Choroid plexus epithelial cell (primary cell): ENCODE measurements around the gene NDUFB1.

Source experiments
- DNase-seq: peaks from one replicate; pipeline ENCODE4 v3.0.0-alpha.2; 2010; ENCODE audit warnings: low read depth
- H3K4me3 ChIP-seq: 2 replicates; pipeline ENCODE4 v1.5.1; 2011; ENCODE audit warnings: low read depth, mild to moderate bottlenecking, control low read depth, low read length, moderate library complexity
- TF ChIP-seq, protein P1 (sequence below): conservative IDR thresholded peaks from 2 replicates; pipeline ENCODE4 v1.5.1; 2011; ENCODE audit warnings: low read depth, mild to moderate bottlenecking, control low read depth, inconsistent platforms, low read length, moderate library complexity

NDUFB1 gene

DNA sequence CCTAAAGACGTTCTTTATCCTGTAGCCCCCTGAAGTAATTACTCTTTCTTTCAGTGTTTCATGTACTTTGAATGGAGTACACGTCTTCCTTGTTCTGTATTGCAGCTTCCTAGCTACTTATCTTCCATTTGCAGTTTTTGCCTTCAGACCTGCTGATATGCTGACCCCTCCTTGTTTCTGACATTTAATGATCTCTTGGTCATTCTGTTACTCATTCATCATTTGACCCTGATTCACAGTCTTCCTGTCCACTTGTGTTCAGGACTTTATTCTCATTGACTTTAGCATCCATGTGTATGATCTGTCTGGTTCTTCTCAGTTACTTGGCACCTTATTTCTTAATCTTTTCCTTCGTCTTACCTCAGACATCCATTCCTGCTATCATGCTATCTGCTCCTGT is 22.5 kb upstream of the NDUFB1 start:
- TF ChIP-seq, protein P1, sequence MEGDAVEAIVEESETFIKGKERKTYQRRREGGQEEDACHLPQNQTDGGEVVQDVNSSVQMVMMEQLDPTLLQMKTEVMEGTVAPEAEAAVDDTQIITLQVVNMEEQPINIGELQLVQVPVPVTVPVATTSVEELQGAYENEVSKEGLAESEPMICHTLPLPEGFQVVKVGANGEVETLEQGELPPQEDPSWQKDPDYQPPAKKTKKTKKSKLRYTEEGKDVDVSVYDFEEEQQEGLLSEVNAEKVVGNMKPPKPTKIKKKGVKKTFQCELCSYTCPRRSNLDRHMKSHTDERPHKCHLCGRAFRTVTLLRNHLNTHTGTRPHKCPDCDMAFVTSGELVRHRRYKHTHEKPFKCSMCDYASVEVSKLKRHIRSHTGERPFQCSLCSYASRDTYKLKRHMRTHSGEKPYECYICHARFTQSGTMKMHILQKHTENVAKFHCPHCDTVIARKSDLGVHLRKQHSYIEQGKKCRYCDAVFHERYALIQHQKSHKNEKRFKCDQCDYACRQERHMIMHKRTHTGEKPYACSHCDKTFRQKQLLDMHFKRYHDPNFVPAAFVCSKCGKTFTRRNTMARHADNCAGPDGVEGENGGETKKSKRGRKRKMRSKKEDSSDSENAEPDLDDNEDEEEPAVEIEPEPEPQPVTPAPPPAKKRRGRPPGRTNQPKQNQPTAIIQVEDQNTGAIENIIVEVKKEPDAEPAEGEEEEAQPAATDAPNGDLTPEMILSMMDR: no peak
- no peak overlapping the region for H3K4me3 ChIP-seq
- peak; percentile 3 for DNase-seq

DNA sequence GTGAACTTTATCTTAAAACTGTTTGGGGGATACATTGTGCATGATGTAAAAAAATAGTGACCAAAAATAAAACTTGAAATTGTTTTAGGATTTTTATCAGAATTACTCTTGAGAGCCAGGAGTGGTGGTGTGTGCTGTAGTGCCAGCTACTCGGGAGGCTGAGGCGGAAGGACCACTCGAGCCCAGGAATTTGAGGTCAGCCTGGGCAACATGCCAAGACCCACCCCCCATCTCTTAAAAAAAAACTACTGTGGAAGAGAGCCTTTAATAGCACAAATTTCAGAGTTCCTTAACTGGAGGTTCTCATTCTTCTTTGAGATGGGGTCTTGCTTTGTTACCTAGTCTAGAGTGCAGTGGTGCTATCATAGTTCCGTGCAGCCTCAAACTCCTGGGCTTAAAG is 21.8 kb upstream of the NDUFB1 start:
- peak; percentile 16 for DNase-seq
- TF ChIP-seq, protein P1: no peak

DNA sequence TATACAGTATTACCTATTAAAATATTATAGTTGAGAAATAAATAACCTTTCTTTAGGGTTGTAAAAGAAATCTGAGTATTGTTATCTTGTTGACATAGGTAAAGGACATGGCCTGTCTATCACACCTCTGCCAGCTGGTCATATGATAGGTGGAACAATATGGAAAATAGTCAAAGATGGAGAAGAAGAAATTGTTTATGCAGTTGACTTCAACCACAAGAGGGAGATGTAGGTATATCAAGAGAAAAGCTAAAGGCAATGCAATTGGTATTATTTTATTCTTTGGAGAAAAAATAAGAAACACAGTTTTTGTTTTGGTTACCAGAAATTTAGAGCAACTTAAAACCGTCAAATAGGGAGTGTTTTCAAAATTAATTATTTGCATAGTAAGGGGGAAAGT is 13.8 kb upstream of the NDUFB1 start:
- DNase-seq: peak; percentile 77
- TF ChIP-seq, protein P1: peak; percentile 68
- H3K4me3 ChIP-seq: no peak overlapping the region

More for the DNA sequence above, 21.8 kb upstream of the NDUFB1 start:
- no peak overlapping the region for H3K4me3 ChIP-seq

DNA sequence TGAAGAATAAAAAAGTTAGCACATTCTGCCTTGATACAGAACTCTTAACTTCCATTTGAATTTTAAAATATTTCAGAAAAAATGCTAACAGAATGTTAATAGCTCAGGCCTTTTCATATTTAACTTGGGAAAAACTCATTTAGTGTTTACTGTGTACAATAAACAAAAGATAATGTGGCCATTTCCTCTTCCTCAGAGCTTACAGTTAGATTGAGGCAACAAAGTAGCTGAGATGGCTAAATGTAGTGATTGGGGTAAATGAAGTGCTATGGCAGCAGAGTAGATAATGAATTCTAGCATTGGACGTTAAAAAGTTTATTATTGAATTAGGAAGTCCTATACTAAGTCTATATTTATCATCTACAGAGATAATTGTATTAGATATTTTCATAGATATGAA is 12.9 kb upstream of the NDUFB1 start:
- DNase-seq: no peak
- TF ChIP-seq, protein P1: no peak
- no peak overlapping the region for H3K4me3 ChIP-seq

DNA sequence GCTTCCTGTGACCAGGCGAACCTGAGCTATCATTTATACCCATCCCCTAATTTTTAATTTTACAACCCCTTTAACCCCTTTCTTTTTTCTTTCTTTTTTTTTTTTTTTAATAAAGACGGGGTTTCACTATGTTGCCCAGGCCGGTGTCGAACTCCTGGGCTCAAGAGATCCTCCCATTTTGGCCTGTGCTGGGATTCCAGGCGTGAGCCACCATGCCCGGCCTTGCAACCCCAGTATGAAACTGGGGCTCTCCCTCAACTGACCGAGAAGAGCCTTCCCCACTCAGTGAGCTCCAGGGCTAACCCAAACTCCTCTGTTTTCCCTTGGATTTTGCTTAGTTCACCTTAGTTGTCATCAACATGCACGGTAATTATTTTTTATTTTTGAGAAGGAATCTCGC is 1.3 kb upstream of the NDUFB1 start:
- TF ChIP-seq, protein P1: no peak
- DNase-seq: peak; percentile 12
- H3K4me3 ChIP-seq: peak overlapping the region; percentile 98

DNA sequence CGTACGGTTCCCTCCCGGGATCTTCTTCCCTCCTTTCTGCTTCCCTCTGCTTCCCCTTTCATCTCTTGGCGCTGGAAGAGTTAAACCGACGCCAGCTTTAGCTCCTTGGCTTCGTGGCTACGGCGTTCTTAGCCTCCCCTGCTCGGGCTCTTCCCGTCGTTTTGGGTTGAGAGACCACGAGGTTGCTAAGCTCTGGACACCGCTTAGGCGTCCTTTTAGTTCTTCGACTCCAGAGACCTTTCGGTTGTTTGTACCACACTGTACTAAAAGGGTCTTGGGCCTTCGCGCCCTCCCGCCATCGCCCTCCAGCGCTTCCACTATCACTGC is 808 bp upstream of the NDUFB1 start:
- H3K4me3 ChIP-seq: peak overlapping the region; percentile 98
- peak; percentile 50 for DNase-seq

DNA sequence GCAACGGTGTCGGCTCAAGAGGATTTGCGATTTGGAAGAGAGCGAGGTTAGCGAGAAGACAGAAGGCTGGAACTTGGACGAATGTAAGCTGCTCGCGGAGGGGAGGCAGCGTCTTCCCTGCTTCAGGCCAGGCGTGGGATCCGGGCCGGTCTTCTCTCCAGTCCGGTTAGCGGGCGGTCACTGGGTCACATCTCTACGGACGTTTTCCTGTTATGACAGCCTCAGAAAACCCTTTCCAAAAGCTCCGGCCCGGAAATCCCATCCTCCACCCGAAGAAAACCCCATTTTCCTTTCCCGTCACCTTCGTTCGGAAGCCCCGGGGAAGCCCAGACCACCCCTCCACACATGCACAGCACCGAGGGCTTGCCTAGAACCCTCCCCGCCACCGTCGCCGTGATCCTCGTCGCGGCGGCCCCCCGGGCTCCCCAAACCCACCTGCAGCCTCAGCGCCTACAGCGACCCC is 268 bp downstream of the NDUFB1 start:
- DNase-seq: peak; percentile 71
- TF ChIP-seq, protein P1: no peak

More for the DNA sequence above, 808 bp upstream of the NDUFB1 start:
- TF ChIP-seq, protein P1: no peak

More for the DNA sequence above, 268 bp downstream of the NDUFB1 start:
- peak overlapping the region; percentile 98 for H3K4me3 ChIP-seq
